Daoy (cell line): ENCODE results near the gene F13A1. TPM values are rescaled to one million over a fixed set of nuclear protein-coding genes. Genes with fewer than 3 reads are reported as not detected.
A peak's percentile ranks its signal among the peaks of the same experiment; 100 is the strongest.

ENCODE experiments used
- DNase-seq: peaks from one replicate; pipeline ENCODE4 v3.0.0-alpha.2; 2015; ENCODE audit warnings: low read depth
- total RNA-seq: library from RNA; depleted of rRNA; stranded (reverse); fragments of >200 nt; shearing (Covaris generic); gene quantifications from 2 replicates; pipeline ENCODE4 v1.2.3, GENCODE V29; 2014

The F13A1 gene
- total RNA-seq, 1 experiment from 2014 or later = 0.06 TPM

DNA sequence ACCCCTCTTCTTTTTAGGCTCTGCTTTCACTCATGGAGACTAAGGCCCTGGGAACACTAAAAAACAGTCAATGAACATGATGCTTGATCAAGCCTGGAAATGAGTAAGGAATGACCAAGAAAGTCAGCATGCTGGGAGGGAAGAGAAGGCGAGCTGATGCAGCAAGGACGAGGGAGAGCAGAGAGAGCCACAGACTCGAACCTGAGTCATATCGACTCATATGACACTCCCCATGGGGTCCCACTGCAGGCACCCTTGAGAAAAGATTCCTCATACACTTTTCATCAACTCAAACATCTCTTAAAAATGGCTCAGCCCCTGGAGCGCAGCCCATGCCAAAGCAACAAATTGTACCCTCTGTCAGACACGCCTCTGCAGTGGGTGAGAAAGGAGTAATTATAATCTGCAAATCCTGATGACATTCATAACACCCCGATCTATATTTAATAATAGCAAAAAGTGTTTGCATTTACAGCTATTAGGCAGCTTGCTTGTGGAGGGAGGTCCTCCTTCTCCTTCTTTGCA, 127.2 kb downstream of the F13A1 start:
- DNase-seq = peak; percentile 69

GRCh38 chr6:6191909-6192308, 128.6 kb downstream of the F13A1 start:
- no peak for DNase-seq

- DNase-seq = no peak
Measured at GRCh38 chr6:6191476-6191875, 129.0 kb downstream of the F13A1 start.

DNA sequence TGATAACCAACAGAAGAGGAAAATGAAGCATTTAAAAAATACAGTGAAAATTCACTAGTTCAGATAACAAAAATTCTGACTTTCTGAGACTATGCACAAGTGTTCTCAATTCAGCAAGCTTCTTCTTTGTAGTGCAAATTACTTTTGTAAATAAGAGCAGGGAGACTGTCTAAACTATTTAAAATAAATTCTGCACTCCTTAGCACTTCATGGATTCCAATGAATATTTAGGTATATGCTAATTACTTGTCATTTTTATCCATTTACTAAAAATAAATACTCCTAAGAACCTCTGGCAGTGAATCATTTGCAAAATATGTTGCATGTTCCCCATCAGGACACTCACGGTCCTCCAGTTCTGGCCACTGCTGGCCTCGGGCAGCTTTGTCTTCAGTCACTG, 139.8 kb downstream of the F13A1 start:
- DNase-seq = no peak

- DNase-seq = no peak
Measured at GRCh38 chr6:6179858-6180623, 140.4 kb downstream of the F13A1 start.

DNA sequence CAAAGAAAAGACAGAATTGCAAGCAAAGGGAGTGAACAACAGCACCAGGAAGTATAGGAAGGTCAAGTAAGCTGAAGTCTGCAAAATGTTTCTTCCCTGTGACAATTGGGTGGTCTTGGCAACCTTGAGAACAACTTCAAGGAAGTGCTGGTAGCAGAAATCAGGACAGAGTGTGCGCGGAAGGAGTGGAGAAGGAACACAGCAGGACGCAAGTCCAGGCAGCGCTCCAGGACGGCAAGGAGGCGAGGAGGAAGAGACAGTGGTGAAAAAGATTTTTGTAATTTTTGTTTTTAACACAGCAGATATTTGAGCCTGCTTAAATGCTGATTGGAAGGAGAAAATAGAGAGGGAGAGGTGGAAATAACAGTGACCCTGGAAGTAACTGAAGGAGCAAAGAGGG, 141.7 kb downstream of the F13A1 start:
- no peak for DNase-seq

GRCh38 chr6:6177754-6178153, 142.7 kb downstream of the F13A1 start:
- DNase-seq = no peak

- no peak for DNase-seq
Measured at GRCh38 chr6:6176586-6177228, 143.8 kb downstream of the F13A1 start.

DNA sequence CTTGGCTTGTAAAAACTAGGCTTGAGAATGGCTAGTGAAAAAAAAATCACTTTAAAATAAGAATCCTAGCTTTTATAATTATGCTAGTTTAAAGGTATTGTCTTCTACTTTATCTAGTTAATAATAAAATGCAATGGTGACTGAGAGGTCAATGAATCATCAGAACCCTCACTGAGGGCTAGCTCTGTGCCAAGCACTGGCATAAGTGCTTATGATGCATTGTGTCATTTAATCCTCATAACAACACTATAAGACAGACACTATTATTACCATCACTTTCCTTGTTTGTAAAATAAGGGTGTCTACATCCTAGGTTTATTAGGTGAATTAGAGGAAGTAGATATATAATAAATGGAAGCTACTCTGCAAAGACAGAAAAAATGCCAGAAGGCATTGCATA, 144.3 kb downstream of the F13A1 start:
- peak; percentile 30 for DNase-seq

DNA sequence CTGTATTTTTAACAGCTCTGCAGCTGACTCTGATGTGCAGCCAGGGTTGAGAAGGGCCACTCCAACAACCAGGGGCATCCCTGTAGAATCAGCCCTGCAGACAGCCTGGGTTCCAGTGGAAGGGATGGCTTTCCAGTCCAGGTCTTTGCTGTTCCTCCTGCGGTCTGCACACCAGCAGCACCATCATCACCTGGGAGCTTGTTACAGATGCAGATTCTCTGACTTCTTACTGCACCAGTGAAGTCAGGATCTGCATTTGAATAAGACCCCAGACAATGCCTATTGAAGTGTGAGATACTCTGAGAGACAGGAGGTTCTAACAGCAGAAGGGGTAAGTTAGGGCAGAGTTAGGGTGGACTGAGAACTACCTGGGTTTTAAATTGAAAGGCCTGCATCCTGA, 151.3 kb downstream of the F13A1 start:
- no peak for DNase-seq

DNA sequence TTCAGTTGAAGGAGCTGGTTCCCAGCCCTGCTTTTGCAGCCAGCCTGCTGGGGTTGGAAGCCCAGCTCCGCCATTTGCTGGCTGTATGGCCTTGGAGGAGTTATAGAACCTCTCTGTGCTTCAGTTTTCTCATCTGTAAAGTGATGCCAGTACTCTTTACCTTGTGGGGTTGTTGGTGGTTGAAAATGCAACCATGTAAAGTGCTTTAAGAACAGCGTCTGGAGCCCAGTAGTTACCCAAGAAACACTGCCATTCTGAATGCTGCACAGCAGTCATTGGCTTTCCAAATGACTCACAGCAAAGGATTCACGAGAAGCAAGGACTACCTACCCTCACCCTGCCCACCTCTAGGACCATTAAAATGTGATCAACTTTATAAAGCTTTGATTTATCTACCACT, 154.4 kb downstream of the F13A1 start:
- no peak for DNase-seq

DNA sequence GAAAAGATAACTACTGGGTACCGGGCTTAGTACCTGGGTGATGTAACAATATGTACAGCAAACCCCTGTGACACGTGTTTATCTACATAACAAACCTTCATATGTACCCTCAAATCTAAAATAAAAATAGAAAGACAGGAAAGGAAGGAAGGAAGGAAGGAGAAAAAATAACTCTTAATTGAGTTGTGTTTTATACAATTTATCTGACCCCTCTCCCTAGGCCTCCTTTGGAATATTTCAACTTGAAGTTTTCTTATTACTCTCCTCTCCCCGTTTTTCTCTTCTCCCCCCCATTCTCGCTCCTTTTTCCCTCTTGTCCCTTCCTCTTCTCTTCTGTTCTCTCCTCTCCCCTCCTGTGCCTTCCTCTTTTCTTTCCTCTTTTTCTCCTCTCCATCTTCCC, 156.1 kb downstream of the F13A1 start:
- no peak for DNase-seq

- no peak for DNase-seq
Measured at GRCh38 chr6:6154335-6154734, 166.1 kb downstream of the F13A1 start.

- DNase-seq = no peak
Measured at GRCh38 chr6:6152060-6152459, 168.4 kb downstream of the F13A1 start.

DNA sequence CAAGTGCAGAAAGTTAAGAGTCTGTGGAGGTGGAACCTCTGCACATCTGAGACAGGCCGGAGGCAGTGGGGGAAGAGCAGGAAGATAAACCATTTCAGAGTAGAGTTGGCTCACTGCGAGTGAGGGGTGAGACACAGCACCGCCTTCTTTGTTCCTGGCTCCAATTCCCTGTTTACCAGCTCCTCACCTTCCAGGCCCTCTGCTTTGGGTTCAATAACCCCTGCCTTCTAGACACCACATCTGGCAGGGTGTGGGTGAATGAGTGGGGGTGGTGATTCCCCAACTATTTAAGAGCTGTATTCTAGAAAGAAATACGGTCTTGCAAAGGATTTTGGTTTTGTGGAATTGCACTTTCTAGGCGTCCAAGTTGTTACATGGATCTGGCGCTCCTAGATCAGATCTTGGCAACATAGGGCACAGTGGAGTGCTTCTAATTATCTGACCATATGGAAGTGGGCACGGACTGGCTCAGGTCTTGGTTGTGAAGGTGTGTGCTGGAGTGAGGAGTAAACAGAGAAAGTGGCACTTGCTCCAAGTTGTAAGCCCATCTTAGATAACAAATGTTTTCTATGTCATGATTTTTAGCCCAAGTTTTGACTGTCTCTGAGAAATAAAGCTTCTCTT, 172.2 kb downstream of the F13A1 start:
- DNase-seq = no peak

DNA sequence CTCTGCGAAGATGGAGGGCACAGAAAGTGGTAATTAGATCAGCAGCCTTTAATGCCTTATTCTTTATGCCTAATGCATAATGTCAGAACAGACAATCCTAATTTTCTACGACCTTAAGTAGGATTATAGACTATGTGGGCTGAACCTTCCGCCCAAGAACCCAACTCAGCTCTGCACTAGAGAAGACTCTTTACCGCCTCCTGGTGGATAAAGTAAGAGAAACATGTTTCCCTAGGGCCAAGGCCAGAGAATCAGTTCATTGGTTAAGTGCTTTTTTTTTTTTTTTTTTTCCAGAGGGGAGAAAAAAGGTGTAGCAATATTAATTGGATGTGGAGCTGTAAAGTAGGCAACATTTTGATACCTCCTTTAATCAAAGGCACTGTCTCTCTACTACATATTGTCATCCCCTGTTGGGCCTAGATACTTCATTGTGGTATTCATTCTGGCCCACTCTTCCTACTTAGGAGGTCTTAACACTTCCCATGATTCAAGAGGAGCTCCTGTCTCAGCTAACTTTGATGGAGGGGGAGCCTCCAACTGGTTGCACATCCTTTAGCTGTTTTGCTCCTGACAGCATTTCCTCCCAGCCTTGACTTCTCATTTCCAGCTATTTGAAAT, 188.9 kb downstream of the F13A1 start:
- peak; percentile 35 for DNase-seq

DNA sequence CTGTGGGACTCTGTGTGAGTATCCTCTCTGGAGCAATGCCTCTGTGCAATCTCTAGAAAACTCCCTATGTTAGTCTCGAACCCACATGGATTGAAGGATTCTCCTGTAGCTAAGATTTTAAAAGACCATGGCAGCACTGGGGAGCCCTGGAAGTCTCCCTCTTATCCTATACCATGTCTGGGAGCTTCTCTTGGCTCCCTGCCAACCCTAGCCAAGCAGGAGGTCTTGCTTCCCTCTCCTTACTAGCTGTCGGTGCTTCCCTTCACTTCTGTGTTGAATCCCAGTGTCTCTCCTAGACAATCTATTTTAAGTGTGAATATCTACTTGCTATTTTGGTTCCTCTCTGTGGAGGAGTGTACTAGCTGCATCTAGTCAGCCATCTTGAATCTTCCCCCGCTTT, 195.0 kb downstream of the F13A1 start:
- DNase-seq = no peak

DNA sequence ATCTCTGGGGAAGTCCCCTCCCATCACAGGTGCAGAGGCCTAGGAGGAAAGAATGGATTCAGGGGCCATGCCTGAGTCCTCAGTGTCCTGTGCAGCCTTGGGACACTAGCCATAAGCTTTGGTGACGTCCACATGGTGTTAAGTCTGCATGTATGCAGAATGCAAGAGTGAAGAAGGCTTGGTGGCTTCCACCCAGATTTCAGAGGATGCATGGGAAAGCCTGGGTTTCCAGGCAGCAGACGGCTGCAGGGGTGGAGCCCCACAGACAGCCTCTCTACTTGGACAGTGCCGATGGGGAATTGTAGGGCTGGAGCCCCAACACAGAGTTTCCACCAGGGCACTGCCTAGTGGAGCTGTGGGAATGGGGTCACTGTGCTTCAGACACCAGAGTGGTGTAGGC, 196.7 kb downstream of the F13A1 start:
- DNase-seq = no peak

- DNase-seq = no peak
Measured at GRCh38 chr6:6121943-6122342, 198.5 kb downstream of the F13A1 start.

DNA sequence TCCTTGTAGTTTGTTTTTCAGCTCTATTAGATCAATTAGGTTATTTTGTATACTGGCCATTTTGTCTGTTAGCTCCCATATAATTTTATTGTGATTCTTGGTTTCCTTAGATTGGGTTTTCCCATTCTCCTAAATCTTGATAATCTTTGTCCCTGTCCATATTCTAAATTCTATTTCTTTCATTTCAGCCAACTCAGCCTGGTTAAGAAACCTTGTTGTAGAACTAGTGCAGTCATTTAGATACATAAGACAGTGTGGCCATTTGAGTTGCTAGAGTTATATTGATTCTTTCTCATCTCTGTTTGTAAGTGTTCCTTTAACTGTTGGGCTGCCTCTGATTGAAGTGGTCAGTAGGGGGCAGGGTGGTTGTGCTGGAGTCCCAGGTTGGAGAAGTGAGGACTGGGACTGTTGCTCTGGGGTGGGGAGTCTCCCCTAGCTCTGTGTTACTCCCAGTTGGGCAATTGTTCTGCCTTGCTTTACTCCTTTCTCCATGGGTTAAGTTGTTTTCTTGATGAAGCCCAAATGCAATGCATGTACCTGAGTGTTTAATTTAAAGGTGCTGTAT, 214.9 kb downstream of the F13A1 start:
- no peak for DNase-seq
